WERI-Rb-1 (cell line): ENCODE data around the gene SORCS2.

Experiments
- DNase-seq: peaks from one replicate; pipeline ENCODE4 v3.0.0-alpha.2; 2020
- H3K27ac ChIP-seq: fragments of 250-450 bp; sonication (Bioruptor Pico); 2 replicates; pipeline ENCODE4 v1.5.1; 2020; ENCODE audit warnings: mild to moderate bottlenecking, moderate library complexity
- H3K27me3 ChIP-seq: fragments of 250-450 bp; sonication (Bioruptor Pico); 2 replicates; pipeline ENCODE4 v1.5.1; 2021; ENCODE audit warnings: mild to moderate bottlenecking, low read depth, moderate library complexity; ENCODE audit not compliant: insufficient read depth, severe bottlenecking
- H3K36me3 ChIP-seq: fragments of 250-450 bp; sonication (Bioruptor Pico); 2 replicates; pipeline ENCODE4 v1.5.1; 2020; ENCODE audit warnings: mild to moderate bottlenecking, moderate library complexity
- H3K4me3 ChIP-seq: 2 replicates; pipeline ENCODE4 v1.5.1; 2011; ENCODE audit warnings: low read depth, mild to moderate bottlenecking, control low read depth, low read length
- H3K9me3 ChIP-seq: fragments of 250-450 bp; sonication (Bioruptor Pico); 2 replicates; pipeline ENCODE4 v1.5.1; 2021; ENCODE audit warnings: mild to moderate bottlenecking, moderate library complexity; ENCODE audit not compliant: severe bottlenecking
- CTCF ChIP-seq: IDR thresholded peaks from 2 replicates; pipeline ENCODE4 v1.5.1; 2011; ENCODE audit warnings: low read depth, mild to moderate bottlenecking, control low read depth, inconsistent platforms, low read length

The SORCS2 gene

GRCh38 chr4:7324651-7325121 is 132.3 kb downstream of the SORCS2 start:
- Histone ChIP-seq H3K4me3 (no peak overlapping the region), H3K36me3 (peaks cover 10% of the 10 kb centered on the region), H3K27ac (peak overlapping the region; percentile 81), H3K9me3 (no peaks in the 10 kb centered on the region), H3K27me3 (no peaks in the 10 kb centered on the region)
- no peak for TF ChIP-seq CTCF
- peak; percentile 68 for DNase-seq

- DNase-seq: no peak
- peaks cover 8% of the 10 kb centered on the region for H3K36me3 ChIP-seq
- TF ChIP-seq CTCF: no peak
- H3K9me3 ChIP-seq: no peaks in the 10 kb centered on the region
- H3K4me3 ChIP-seq: no peak overlapping the region
- peak overlapping the region; percentile 81 for H3K27ac ChIP-seq
- no peaks in the 10 kb centered on the region for H3K27me3 ChIP-seq
Observed at GRCh38 chr4:7325541-7325940, 133.2 kb downstream of the SORCS2 start.

GRCh38 chr4:7326306-7326692 is 134.0 kb downstream of the SORCS2 start:
- Histone ChIP-seq H3K27ac (peak overlapping the region; percentile 48), H3K36me3 (peaks cover 8% of the 10 kb centered on the region), H3K4me3 (no peak overlapping the region), H3K27me3 (no peaks in the 10 kb centered on the region), H3K9me3 (no peaks in the 10 kb centered on the region)
- no peak for TF ChIP-seq CTCF
- no peak for DNase-seq

- H3K4me3 ChIP-seq: no peak overlapping the region
- H3K36me3 ChIP-seq: peaks cover 8% of the 10 kb centered on the region
- no peaks in the 10 kb centered on the region for H3K27me3 ChIP-seq
- TF ChIP-seq CTCF: no peak
- H3K27ac ChIP-seq: peak overlapping the region; percentile 48
- no peaks in the 10 kb centered on the region for H3K9me3 ChIP-seq
- peak; percentile 26 for DNase-seq
Observed at GRCh38 chr4:7326693-7327340, 134.5 kb downstream of the SORCS2 start.

GRCh38 chr4:7327341-7327885 is 135.1 kb downstream of the SORCS2 start:
- TF ChIP-seq CTCF: no peak
- H3K36me3 ChIP-seq: peaks cover 8% of the 10 kb centered on the region
- no peak for DNase-seq
- H3K27me3 ChIP-seq: no peaks in the 10 kb centered on the region
- no peak overlapping the region for H3K4me3 ChIP-seq
- H3K27ac ChIP-seq: peak overlapping the region; percentile 48
- no peaks in the 10 kb centered on the region for H3K9me3 ChIP-seq
